ENCODE results near the gene WDR73.

DNA sequence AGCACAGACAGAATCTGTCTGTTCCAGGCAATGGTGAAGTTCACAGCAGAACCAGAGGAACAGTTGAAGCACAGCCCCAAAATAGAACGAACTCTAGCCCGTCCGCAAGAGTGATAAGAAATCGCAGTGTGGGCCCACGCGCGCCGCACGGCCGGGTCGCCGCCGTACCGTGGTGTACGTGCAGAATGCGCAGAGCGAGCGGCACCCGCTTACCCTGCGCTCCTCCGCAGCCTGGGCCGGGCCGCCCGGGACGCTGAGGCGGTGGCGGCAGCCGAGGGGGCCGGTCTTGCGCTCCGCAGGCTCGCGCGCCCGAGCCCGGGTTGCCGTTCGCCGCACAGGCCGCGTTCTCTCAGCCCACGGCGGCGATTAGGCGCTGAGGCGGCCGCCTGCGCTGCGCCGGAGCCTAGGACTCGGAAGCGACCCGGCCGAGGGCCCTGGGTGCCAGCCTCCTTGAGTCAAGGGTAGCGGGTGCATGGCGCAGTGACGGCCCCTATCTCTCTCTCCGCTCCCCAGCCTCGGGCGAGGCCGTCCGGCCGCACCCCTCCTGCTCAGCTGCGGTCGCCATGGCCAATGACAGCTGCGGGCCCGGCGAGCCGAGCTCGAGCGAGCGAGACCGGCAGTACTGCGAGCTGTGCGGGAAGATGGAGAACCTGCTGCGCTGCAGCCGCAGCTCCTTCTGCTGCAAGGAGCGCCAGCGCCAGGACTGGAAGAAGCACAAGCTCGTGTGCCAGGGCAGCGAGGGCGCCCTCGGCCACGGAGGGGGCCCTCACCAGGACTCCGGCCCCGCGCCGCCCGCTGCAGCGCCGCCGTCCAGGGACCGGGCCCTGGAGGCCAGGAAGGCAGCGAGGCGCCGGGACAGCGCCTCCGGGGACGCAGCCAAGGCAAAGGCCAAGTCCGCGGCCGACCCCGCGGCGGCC, 20.5 kb downstream of the WDR73 start:
- TF ChIP-seq SIN3A (IDR thresholded peaks at IDR 0.05; ENCODE audit: borderline replicate concordance, insufficient read depth, low read length) (no peak), POLR2AphosphoS5 (IDR thresholded peaks at IDR 0.05; ENCODE audit: low read depth, low read length) (no peak), TAF1 (IDR thresholded peaks at IDR 0.05; ENCODE audit: borderline replicate concordance, insufficient read depth, low read length) (no peak)
- TF ChIP-seq, protein P1, sequence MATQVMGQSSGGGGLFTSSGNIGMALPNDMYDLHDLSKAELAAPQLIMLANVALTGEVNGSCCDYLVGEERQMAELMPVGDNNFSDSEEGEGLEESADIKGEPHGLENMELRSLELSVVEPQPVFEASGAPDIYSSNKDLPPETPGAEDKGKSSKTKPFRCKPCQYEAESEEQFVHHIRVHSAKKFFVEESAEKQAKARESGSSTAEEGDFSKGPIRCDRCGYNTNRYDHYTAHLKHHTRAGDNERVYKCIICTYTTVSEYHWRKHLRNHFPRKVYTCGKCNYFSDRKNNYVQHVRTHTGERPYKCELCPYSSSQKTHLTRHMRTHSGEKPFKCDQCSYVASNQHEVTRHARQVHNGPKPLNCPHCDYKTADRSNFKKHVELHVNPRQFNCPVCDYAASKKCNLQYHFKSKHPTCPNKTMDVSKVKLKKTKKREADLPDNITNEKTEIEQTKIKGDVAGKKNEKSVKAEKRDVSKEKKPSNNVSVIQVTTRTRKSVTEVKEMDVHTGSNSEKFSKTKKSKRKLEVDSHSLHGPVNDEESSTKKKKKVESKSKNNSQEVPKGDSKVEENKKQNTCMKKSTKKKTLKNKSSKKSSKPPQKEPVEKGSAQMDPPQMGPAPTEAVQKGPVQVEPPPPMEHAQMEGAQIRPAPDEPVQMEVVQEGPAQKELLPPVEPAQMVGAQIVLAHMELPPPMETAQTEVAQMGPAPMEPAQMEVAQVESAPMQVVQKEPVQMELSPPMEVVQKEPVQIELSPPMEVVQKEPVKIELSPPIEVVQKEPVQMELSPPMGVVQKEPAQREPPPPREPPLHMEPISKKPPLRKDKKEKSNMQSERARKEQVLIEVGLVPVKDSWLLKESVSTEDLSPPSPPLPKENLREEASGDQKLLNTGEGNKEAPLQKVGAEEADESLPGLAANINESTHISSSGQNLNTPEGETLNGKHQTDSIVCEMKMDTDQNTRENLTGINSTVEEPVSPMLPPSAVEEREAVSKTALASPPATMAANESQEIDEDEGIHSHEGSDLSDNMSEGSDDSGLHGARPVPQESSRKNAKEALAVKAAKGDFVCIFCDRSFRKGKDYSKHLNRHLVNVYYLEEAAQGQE (IDR thresholded peaks at IDR 0.05; ENCODE audit: insufficient read depth in 1 of 2, low read depth in 2 of 2, low read length in 2 of 2) = no peak
